Fibroblast of lung (primary cell): ENCODE results near the gene RAB13.

Experiments used
- EZH2 ChIP-seq: IDR thresholded peaks from 2 replicates; pipeline ENCODE4 v1.5.1; 2012; ENCODE audit warnings: low read length, control low read depth, mild to moderate bottlenecking; ENCODE audit errors: missing control alignments
- TF ChIP-seq, protein P1 (sequence below), 2 donors: IDR thresholded peaks in 1 of 2; conservative IDR thresholded peaks in 1 of 2; 1 replicate in 1 of 2; 2 replicates in 1 of 2; pipeline ENCODE4 v1.5.1; 2011 to 2012; ENCODE audit warnings: low read length in 2 of 2, control low read depth in 1 of 2, inconsistent platforms in 1 of 2, low read depth in 1 of 2, mild to moderate bottlenecking in 1 of 2

GRCh38 chr1:153945131-153945794 is 40.9 kb downstream of the RAB13 start:
- TF ChIP-seq, protein P1, sequence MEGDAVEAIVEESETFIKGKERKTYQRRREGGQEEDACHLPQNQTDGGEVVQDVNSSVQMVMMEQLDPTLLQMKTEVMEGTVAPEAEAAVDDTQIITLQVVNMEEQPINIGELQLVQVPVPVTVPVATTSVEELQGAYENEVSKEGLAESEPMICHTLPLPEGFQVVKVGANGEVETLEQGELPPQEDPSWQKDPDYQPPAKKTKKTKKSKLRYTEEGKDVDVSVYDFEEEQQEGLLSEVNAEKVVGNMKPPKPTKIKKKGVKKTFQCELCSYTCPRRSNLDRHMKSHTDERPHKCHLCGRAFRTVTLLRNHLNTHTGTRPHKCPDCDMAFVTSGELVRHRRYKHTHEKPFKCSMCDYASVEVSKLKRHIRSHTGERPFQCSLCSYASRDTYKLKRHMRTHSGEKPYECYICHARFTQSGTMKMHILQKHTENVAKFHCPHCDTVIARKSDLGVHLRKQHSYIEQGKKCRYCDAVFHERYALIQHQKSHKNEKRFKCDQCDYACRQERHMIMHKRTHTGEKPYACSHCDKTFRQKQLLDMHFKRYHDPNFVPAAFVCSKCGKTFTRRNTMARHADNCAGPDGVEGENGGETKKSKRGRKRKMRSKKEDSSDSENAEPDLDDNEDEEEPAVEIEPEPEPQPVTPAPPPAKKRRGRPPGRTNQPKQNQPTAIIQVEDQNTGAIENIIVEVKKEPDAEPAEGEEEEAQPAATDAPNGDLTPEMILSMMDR (conservative IDR thresholded peaks at IDR 0.05 in 1 of 2, IDR thresholded peaks at IDR 0.05 in 1 of 2; ENCODE audit: low read depth in 1 of 2, low read length in 2 of 2), result no peak
- TF ChIP-seq EZH2, result no peak
